Heart left ventricle (tissue), 16 donors: ENCODE data around the gene NUDC. TPM values are rescaled to one million over a fixed set of nuclear protein-coding genes. Genes with fewer than 3 reads are reported as not detected.
A peak's percentile ranks its signal among the peaks of the same experiment; 100 is the strongest.
"Not testable (repeated sequence)": the region's sequence is repeated elsewhere in the genome, so short reads cannot be mapped to it uniquely, and the experiment has no call there.

ENCODE experiments used
- ATAC-seq, 4 donors: fragments of 200-7000 bp; cut with Tn5 transposase; one replicate each; pipeline ENCODE4 v1.9.1; 2020 to 2022; ENCODE audit warnings: moderate library complexity in 4 of 4, mild to moderate bottlenecking in 3 of 4, moderate number of reproducible peaks in 1 of 4
- DNase-seq, 5 donors: peaks; one replicate each; pipeline ENCODE4 v3.0.0-alpha.2; 2020
- H3K27ac ChIP-seq, 12 donors: fragments of 200-600 bp; sonication (generic) in 4 of 12; one replicate each; pipeline versions ENCODE4 v1.5.0 to v1.8.0; 2016 to 2022; ENCODE audit warnings: mild to moderate bottlenecking in 2 of 12
- H3K27me3 ChIP-seq, 9 donors: fragments of 200-600 bp; sonication (generic) in 2 of 9; one replicate each; pipeline versions ENCODE4 v1.5.1 to v1.8.0; 2016 to 2022; ENCODE audit warnings: mild to moderate bottlenecking in 3 of 9
- H3K36me3 ChIP-seq, 9 donors: fragments of 200-600 bp; sonication (generic) in 2 of 9; one replicate each; pipeline versions ENCODE4 v1.5.0 to v1.8.0; 2018 to 2022; ENCODE audit warnings: mild to moderate bottlenecking in 2 of 9
- H3K4me1 ChIP-seq, 12 donors: fragments of 200-600 bp; sonication (generic) in 4 of 12; one replicate each; pipeline versions ENCODE4 v1.5.0 to v1.8.0; 2016 to 2022; ENCODE audit warnings: mild to moderate bottlenecking in 3 of 12
- H3K4me3 ChIP-seq, 12 donors: fragments of 200-600 bp; sonication (generic) in 4 of 12; one replicate each; pipeline versions ENCODE4 v1.5.0 to v1.8.0; 2017 to 2022; ENCODE audit warnings: mild to moderate bottlenecking in 9 of 12, moderate library complexity in 4 of 12
- H3K9me3 ChIP-seq, 12 donors: fragments of 200-600 bp; sonication (generic) in 4 of 12; one replicate each; pipeline versions ENCODE4 v1.5.0 to v1.8.0; 2016 to 2022; ENCODE audit warnings: mild to moderate bottlenecking in 1 of 12
- CTCF ChIP-seq, 12 donors: fragments of 200-600 bp; sonication (generic) in 4 of 12; IDR thresholded peaks; one replicate each; pipeline versions ENCODE4 v1.5.0 to v1.8.0; 2018 to 2022; ENCODE audit warnings: antibody characterized with exemption in 12 of 12, mild to moderate bottlenecking in 5 of 12
- POLR2A ChIP-seq, 2 donors: fragments of 450-650 bp; IDR thresholded peaks; one replicate each; pipeline ENCODE4 v1.6.1; 2017; ENCODE audit warnings: antibody characterized with exemption in 2 of 2, mild to moderate bottlenecking in 2 of 2, moderate library complexity in 2 of 2
- WGBS, 4 donors: extraction: QIAGEN DNeasy Blood & Tissue Kit in 2 of 4; methylation state at CpG; one replicate each; pipeline versions ENCODE4 v1.1.5 to v1.1.7; 2013 to 2018; 5-methylcytosine and 5-hydroxymethylcytosine counted together
- intact Hi-C, 10 donors: fragments of 100-400 bp; cut with DNase I; formaldehyde crosslinking; loops; one replicate each; pipeline versions ENCODE4 v1.11.1 to v1.14.2; 2022
- polyA plus RNA-seq, 2 donors: library from polyadenylated mRNA; stranded (reverse); fragments of 200-250 nt; gene quantifications; one replicate each; pipeline ENCODE4 v1.2.3, GENCODE V29; 2013
- total RNA-seq, 9 donors: library from RNA; depleted of rRNA in 2 of 9; stranded (reverse); fragments of >200 nt in 2 of 9; fragmentation: NEBNext Ultra II Directional in 3 of 9; extraction: Animal tissue kit (Norgen Biotek cat#: 25700) in 3 of 9; gene quantifications; one replicate each; pipeline versions ENCODE4 v1.1.0 to v1.2.4, GENCODE V29; 2016 to 2023
- donor health status: ischemic (EF 13 %, LVEDD 7.1; RV severe dilation, severe dysfunction).
- donor health status: healthy with polysubstance abuse.
- donor health status: DM: no; HTN: yes; CAD: no.
- donor health status: DM: no; HTN: no; CAD: no.
- donor health status: ischemic (EF 25% LVEDD 6.9; RV normal size, moderate dysfunction).
- donor health status: ischemic (EF 25% LVEDD 5.7; RV mildly dilated, moderate dysfunction).
- donor health status: healthy.
- donor health status: DM: yes; HTN: yes; CAD: no.
- donor health status: ischemic (EF 35%, LVEDD 5.7; RV mildly dilated, moderate dysfunction).
- donor health status: nonischemic (EF 11% LVEDD 7.7; RV severe dilation, severe dysfunction).
- donor health status: DM: yes; HTN: yes; CAD: no.
- donor health status: PGD.
- donor health status: ischemic (EF 29% LVEDD 5.4; RV normal size, mild dysfunction).
- donor health status: nonischemic (EF 23%, LVEDD 6.1; RV moderate dilation, normal function).

Gene NUDC
- total and polyA plus RNA-seq, 11 donors: 53.6 to 99.6 (median 60.8) TPM

DNA sequence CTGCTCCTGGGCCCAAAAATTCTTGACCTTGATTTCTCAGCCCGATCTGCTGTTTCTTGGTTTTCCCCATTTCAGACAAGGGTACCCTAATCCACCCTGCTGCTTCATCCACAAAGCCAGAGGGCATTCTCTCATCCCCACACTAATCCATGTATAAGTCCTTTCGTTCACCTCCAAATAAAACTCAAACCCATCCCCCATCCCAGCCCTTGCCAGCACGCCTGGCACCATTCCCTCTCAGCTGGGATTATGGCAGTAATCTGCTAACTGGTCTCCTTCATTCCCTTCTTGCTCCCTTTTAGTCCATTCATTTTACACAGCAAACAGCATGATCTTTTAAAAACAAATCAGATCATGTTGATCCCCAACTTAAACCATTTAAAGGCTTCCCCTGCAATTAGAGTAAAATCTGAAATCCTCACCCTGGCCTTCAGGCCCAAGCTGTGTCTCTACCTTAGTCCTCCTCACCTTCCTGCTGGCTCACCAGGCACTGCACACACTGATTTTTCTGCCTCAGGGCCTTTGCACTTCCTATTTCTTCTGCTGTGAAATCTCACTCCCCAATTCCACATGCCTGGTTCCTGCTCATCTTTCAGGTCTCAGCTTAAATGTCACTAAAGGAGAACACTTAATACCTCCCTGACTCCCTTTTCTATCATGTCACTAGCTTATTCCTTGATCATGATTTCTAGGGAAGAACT is 59.8 kb downstream of the NUDC start:
- Histone ChIP-seq H3K4me1 (no peaks in the 10 kb centered on the region), H3K36me3 (no peaks in the 10 kb centered on the region), H3K27me3 (peaks cover 0 to 21% (median 0%) of the 10 kb centered on the region in 9 donors), H3K4me3 (no peak overlapping the region), H3K27ac (no peak overlapping the region), H3K9me3 (no peaks in the 10 kb centered on the region)
- peak in 1 of 5 donors; percentile 11 for DNase-seq
- 76 to 83% (median 78%) methylated on average over 3 of the region's 3 CpGs for WGBS, 4 donors
- intact Hi-C loops: no loop called here
- ATAC-seq: no peak
- no peak for TF ChIP-seq POLR2A (IDR thresholded peaks at IDR 0.05)
- TF ChIP-seq CTCF (IDR thresholded peaks at IDR 0.05): no peak

DNA sequence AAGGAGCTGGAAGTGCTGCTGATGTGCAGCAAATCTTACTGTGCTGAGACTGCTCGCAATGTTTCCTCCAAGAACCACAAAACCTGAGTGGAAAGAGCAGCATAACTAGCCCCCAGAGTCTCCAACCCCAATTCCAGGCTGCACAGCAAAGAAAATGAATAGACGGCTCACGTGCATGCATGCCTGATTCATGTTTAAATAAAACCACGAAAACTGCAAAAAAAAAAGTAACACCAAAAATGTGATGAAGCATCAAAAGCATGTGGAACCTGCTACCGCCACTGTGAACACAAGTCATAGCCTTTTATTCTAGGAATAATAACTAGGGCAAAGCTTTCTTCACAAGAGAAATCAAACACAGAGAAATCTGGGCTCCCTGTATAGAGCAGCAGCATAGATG is 62.3 kb downstream of the NUDC start:
- ATAC-seq (no peak), DNase-seq (peak in 1 of 5 donors; percentile 2)
- intact Hi-C loops: no loop called here
- no peaks in the 10 kb centered on the region for H3K9me3 ChIP-seq
- TF ChIP-seq CTCF (IDR thresholded peaks at IDR 0.05) (no peak), POLR2A (IDR thresholded peaks at IDR 0.05) (no peak)
- H3K27ac ChIP-seq: no peak overlapping the region
- 73 to 81% (median 75%) methylated on average over 5 of the region's 5 CpGs for WGBS, 4 donors
- H3K27me3 ChIP-seq: peaks cover 0 to 21% (median 0%) of the 10 kb centered on the region in 9 donors
- H3K4me1 ChIP-seq: no peaks in the 10 kb centered on the region
- H3K4me3 ChIP-seq: no peak overlapping the region
- no peaks in the 10 kb centered on the region for H3K36me3 ChIP-seq

DNA sequence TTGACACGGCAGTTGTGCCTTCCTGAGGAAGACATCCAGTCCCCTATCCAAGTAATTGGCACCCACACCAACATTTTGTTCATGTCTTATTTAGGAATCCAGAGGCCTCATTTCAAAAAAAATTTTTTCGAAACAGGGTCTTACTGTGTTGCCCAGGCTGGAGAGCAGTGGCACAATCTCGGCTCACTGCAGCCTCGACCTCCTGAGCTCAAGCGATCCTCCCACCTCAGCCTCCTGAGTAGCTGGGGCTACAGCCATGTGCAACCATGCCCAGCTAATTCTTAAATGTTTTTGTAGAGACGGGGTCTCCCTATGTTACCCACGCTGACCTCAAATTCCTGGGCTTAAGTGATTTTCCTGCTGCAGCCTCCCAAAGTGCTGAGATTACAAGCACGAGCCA is 62.7 kb downstream of the NUDC start:
- intact Hi-C loops: no loop called here
- ATAC-seq: no peak
- Histone ChIP-seq H3K4me1 (no peaks in the 10 kb centered on the region), H3K27me3 (peaks cover 0 to 21% (median 0%) of the 10 kb centered on the region in 9 donors), H3K27ac (no peak overlapping the region), H3K9me3 (no peaks in the 10 kb centered on the region), H3K4me3 (no peak overlapping the region), H3K36me3 (no peaks in the 10 kb centered on the region)
- TF ChIP-seq POLR2A (IDR thresholded peaks at IDR 0.05): no peak
- TF ChIP-seq CTCF (IDR thresholded peaks at IDR 0.05): no peak
- WGBS, 4 donors: 75 to 81% (median 78%) methylated on average over 8 of the region's 8 CpGs
- DNase-seq: peak in 2 of 5 donors; percentile 4

GRCh38 chr1:26986658-26987057 is 65.1 kb downstream of the NUDC start:
- 65 to 68% (median 66%) methylated on average over 2 of the region's 2 CpGs for WGBS, 4 donors
- Histone ChIP-seq H3K27ac (no peak overlapping the region), H3K27me3 (peaks cover 0 to 19% (median 0%) of the 10 kb centered on the region in 9 donors), H3K4me1 (peaks cover 0 to 2% (median 0%) of the 10 kb centered on the region in 12 donors), H3K9me3 (no peaks in the 10 kb centered on the region), H3K36me3 (no peaks in the 10 kb centered on the region), H3K4me3 (no peak overlapping the region)
- TF ChIP-seq CTCF (IDR thresholded peaks at IDR 0.05) (no peak), POLR2A (IDR thresholded peaks at IDR 0.05) (no peak)
- peak in 2 of 5 donors; percentile 6 to 20 for DNase-seq
- no peak for ATAC-seq
- intact Hi-C loops: no loop called here

DNA sequence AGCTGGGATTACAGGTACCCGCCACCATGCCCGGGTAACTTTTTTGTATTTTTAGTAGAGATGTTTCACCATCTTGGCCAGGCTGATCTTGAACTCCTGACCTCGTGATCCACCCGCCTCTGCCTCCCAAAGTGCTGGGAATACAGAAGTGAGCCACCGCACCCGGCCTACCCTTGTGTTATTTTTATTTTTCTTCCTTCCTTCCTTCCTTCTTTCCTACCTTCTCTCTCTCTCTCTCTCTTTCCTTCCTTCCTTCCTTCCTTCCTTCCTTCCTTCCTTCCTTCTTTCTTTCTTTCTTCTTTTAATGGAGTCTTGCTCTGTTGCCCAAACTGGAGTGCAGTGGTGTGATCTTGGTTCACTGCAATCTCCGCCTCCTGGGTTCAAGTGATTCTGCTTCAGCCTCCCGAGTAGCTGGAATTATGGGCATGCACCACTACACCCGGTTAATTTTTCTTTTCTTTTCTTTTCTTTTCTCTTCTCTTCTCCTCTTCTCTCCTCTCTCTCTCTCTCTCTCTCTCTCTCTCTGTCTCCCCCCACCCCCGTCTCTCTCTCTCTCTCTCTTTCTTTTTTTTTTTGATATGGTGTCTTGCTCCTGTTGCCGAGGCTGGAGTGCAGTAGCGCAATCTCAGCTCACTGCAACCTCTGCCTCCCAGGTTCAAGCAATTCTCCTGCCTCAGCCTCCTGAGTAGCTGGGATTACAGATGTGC is 68.0 kb downstream of the NUDC start:
- 75 to 83% (median 80%) methylated on average over 12 of the region's 12 CpGs for WGBS, 4 donors
- ATAC-seq, H3K27ac ChIP-seq, H3K4me3 ChIP-seq, H3K36me3 ChIP-seq, H3K9me3 ChIP-seq: not testable (repeated sequence)
- DNase-seq: peak in 2 of 5 donors; percentile 0 to 12
- Histone ChIP-seq H3K4me1 (peaks cover 0 to 20% (median 9%) of the 10 kb centered on the region in 12 donors), H3K27me3 (peaks cover 0 to 23% (median 12%) of the 10 kb centered on the region in 9 donors)
- intact Hi-C loops: loop anchor here in 1 of 10 donors (10.0 kb wide), 1 partner anchor 55 kb away; no protein-coding TSS in a partner anchor
